A549 (cell line): ENCODE results near the gene OXT.

Experiments
- CTCF ChIP-seq: fragments of >200 bp; sonication (Bioruptor Twin); formaldehyde crosslinking; IDR thresholded peaks from 3 replicates; pipeline ENCODE4 v1.5.1; 2016
- EP300 ChIP-seq, 2 experiments: fragments of >200 bp; sonication (Bioruptor Twin); formaldehyde crosslinking; IDR thresholded peaks; 2 replicates in 1 of 2; 3 replicates in 1 of 2; pipeline ENCODE4 v1.6.1; 2016 to 2017
- ESRRA ChIP-seq: fragments of 150-350 bp; IDR thresholded peaks from 2 replicates; pipeline ENCODE4 v1.6.1; 2014; ENCODE audit warnings: mild to moderate bottlenecking, low read length, borderline replicate concordance
- MAX ChIP-seq: IDR thresholded peaks from 2 replicates; pipeline ENCODE4 v1.6.1; 2012
- MAZ ChIP-seq: fragments of 150-350 bp; IDR thresholded peaks from 2 replicates; pipeline ENCODE4 v1.6.1; 2014; ENCODE audit warnings: antibody characterized with exemption, low read depth, low read length, borderline replicate concordance
- POLR2A ChIP-seq: IDR thresholded peaks from 2 replicates; pipeline ENCODE4 v1.6.1; 2012; ENCODE audit warnings: mild to moderate bottlenecking, low read length
- RCOR1 ChIP-seq: fragments of 150-350 bp; IDR thresholded peaks from 2 replicates; pipeline ENCODE4 v1.6.1; 2014; ENCODE audit warnings: antibody characterized with exemption, low read length, low read depth

GRCh38 chr20:3101737-3102574 lies 30.5 kb downstream of the OXT start:
- TF ChIP-seq RCOR1 (no peak), MAX (no peak), ESRRA (no peak), MAZ (no peak), CTCF (no peak), EP300 (IDR thresholded peaks at IDR 0.05) (no peak), POLR2A (no peak)
